ENCODE measurements around the gene ADAM10.

GRCh38 chr15:58558777-58559176, 190.7 kb downstream of the ADAM10 start:
- TF ChIP-seq CTCF (tag by site-specific recombination; IDR thresholded peaks at IDR 0.05) (no peak), MEIS1 (CRISPR knock-in tag; IDR thresholded peaks at IDR 0.05; ENCODE audit: borderline replicate concordance) (no peak), ZNF350 (tag by site-specific recombination; IDR thresholded peaks at IDR 0.05) (no peak), KLF7 (tag by site-specific recombination; IDR thresholded peaks at IDR 0.05; ENCODE audit: borderline replicate concordance) (no peak), ZFHX2 (tag by site-specific recombination; conservative IDR thresholded peaks at IDR 0.05) (no peak), ZNF555 (tag by site-specific recombination; conservative IDR thresholded peaks at IDR 0.05) (no peak), PRDM1 (tag by site-specific recombination; IDR thresholded peaks at IDR 0.05) (no peak), ZNF571 (tag by site-specific recombination; IDR thresholded peaks at IDR 0.05) (no peak)

All from HEK293 (cell line).